Limb (tissue), 2 donors: ENCODE results near the gene DHX15.

Experiments
- DNase-seq, 2 donors: peaks; one replicate each; pipeline ENCODE4 v3.0.0-alpha.2; 2016; ENCODE audit errors: extremely low spot score in 2 of 2

Gene DHX15

DNA sequence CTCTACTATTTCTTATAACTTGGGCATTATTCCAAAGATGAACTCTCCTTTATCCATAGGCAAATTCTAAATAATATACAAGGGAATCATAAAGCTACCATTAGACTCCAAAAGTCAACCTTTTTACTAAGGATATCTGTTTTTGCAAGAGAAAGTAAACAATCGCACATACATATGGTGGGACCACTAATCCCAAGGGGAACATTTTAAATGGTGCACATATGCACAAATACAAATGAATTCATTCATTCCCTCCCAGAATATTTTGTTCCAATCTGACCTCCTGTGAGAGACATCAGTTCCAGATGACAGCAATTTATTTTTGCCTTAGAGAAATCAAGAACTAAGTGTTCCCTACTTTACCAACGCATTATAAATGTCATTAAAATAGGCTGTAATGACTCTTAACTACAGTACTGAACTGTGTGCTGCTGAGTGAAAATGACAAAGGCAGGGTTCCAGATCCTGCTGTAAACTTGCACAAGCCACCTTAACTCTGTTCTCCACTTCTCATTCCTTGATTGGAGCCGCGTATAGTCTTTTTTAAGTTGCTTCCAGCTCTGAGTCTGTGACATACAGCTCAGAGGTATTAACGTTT is 2.0 kb downstream of the DHX15 start:
- no peak for DNase-seq

DNA sequence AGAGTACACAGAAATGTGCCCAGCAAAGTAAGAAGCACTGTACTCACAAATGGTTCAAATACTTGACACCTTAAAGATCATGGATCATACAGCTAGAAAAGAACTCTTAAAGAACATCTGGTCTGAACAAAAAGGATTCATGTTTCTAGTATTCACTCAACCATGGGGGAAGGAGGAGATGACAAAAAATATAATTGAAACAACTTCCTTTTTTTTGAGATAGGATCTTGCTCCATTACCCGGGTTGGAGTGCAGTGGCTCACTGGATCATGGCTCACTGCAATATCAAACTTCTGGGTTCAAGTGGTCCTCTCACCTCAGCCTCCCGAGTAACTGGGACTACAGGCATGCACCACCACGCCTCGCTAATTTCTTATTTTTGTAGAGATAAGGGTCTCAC is 6.0 kb downstream of the DHX15 start:
- no peak for DNase-seq

DNA sequence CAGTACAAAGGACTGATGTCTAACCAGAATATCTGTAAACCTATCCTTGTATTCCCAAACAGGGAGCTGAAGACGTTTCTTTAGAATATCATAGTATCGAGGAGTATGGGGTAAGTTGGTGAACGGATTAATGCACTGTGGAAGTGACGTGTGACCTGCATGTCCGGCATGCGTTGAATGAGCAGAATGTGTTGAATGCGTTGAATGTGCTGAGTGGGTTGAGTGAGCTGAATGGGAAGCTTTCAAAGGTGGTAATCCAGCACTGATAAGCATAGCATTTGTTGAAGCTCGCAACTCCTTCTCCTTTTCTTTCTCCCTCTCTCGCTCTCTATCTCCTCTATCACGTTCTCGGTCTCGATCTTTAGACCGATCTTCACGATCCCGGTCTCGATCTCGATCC is 8.1 kb downstream of the DHX15 start:
- DNase-seq = no peak

DNA sequence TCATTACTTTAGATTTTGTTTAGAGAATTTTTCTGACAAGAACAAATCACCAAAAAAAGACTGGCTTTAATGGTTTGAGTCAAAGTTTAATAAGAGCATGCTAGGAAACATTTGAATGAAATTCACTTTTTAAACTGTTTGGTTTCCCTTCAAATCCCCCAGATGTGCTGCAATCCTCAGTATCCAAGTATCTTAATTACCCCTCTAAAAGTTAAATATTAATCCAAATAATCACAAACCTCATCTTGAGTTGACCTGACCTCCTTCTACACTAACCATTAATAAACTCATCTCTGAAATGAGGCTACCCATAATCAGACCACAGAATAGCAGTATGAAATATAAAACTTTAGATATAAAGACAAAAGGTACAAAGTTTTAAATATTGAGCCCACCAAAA is 10.1 kb downstream of the DHX15 start:
- DNase-seq = no peak

DNA sequence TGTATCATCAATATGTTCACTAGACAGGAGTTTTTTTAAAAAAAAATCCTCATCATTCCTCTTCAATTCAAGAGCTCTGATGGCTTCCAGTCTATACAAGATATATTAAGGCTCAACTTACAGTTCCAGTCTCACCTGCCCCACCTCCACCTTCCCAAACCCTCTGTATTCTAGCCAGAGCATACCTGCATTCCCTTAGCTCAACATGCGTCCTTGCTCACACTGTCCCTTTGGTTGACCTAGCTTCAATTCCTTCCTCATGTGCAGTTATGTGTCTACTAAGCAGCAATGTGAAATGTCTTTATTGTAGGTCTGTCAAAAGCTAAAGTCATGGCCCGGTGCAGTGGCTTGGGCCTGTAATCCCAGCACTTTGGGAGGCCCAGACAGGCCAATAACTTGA is 10.8 kb downstream of the DHX15 start:
- DNase-seq = no peak

DNA sequence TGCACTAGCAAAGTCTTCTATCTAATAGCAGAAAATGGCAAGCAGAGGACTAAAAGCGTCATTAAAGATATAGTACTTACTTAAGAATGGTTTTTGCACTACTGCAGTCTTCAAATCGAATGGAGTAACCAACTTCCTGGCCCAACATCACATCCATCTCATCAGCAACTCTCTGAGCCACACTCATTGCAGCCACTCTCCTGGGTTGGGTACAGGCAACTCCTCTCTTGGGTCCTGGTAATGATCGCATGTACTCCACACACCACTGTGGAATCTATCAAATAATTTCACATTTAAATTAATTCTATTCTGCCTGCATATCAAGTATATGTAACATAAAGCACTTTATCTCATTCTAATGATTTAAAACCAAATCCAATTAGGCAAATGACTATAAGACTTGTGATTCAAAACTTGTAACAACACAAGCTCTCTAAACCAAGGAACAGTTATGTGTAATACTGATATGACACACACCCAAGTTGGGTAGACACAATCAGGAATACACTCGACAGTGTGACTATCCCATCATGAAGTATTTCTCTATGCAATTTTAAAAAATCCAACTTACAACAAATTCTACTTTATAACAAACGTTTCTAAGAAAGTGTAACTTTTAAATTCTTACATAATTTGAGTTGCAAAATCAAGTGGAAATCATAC is 13.6 kb downstream of the DHX15 start:
- no peak for DNase-seq

DNA sequence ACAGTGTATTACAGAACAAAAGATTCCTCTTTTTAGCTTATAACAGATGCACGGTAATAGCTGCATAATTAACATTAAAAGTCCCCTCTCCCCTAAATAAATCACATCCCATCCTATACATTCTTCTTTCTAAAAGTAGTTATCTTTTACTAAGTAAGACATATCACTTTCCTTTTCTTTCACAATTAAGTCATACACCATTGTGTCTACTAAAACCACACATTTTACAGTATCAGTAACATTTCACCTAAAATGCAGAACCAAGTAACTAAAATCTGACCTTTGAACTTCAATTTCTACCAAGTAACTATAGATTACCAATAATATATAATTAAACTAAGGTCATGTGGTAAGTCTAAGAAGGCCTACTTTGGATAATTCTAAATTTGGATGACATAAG is 14.2 kb downstream of the DHX15 start:
- no peak for DNase-seq

DNA sequence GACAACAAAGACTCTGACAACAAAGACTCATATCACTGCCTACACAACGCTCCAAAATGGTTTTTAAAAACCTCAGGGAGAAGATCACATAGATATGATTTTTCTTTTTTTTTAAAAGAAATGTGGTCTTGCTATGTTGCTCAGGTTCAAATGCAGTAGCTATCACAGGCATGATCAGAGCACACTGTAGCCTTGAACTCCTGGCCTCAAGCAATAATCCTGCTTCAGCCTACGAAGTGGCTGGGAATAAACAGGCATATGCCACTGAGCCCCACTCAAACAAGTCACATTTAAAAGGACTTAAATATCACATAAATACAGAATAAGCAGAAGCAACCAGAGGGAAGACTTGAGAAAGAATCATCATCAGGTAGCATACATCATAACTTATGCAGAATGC is 14.7 kb downstream of the DHX15 start:
- DNase-seq = no peak

DNA sequence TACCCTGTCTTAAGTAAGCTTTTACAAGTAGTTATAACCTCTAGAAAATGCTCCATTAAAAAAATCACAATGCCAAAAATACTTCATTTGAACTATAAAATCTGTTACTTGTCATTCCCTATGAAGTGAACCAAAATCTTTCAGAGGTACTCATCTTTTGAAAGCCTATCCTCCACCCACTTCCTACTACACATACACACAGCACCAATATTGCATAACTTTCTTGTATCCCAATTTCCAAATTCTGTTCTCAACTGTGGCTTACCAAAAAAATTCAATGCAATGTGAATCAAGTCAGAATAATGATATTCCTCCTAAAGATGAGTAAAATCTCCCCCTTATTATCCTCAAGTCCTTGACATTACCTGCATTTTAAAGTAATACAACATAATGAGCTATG is 15.9 kb downstream of the DHX15 start:
- no peak for DNase-seq

DNA sequence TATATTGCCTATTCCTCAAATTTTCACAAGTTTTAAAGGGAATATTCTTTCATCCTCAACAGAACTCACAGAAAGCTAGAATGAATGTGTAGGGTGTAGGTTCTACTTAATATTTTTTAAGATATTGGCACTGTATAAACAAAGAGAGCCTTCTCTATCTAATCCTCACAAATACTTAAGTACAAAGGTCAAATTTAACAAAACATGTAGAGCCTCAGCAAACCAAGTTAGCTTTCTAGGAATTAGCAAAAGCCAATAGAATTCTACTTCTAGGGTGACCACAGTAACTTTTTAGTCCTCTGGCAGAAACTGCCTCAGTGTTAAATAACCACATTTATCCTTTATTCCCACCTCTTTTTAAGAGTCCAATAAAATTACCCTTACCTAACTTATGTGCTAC is 19.3 kb downstream of the DHX15 start:
- no peak for DNase-seq

DNA sequence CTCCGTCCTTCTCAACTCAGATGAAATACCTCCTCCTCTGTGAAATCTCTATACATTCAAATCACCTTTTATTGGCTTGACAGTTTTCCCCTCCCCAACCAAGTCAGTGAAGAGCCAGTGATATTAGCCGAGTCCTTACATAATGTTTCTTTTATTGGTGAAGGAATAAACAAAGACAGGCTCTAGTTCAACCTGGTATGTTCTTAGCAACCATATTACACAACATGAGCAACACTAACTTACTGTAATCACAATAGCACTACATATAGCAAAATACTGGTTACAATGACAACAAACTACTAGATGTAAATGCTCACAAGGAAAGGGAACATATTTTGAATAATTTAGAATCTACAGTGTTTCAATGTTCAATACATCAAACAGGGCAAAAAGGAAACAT is 19.9 kb downstream of the DHX15 start:
- no peak for DNase-seq

DNA sequence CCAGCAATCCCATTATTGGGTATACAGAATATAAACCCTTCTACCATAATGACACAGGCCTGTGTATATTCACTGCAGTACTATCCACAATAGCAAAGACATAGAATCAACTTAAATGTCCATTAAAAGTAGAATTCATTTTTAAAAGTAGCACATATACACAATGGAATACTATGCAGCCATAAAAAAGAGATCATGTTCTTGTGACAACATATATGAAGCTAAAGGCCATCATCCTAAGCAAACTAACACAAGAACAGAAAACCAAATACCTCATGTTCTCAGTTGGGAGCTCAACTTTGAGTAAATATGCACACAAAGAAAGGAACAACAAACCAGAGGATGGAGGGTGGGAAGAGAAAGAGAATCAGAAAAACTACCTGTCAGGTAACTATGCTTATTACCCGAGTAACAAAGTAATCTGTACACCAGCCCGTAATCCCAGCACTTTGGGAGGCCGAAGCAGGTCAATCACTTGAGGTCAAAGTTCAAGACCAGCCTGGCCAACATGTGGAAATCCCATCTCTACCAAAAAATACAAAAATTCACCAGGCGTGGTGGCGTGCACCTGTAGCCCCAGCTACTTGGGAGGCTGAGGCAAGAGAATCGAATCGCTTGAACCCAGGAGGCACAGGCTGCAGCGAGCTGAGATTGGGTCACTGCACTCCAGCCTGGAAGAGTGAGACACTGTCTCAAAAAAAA is 22.8 kb downstream of the DHX15 start:
- no peak for DNase-seq

DNA sequence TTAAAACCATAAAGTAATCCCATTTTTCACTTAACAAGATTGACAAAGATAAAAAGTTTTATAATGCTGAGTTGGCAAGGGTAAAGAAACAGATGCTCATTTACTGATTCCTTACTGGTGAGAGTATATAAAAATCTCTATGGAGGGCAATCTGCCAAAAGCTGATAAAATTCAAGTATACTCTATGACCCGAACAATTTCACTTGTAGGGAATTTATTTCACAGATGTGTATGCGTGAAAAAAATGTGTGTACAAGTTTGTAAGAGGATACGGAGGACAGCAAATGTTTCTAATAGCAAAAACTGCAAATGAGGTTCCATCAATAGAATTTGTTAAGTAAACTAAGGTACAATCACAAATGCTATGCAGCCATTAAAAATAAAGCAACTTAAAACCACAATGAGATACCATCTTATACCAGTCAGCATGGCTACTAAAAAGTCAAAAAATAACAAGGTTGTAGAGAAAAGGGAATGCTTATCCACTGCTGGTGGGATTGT is 23.4 kb downstream of the DHX15 start:
- DNase-seq = peak in 1 of 2 donors; percentile 55

DNA sequence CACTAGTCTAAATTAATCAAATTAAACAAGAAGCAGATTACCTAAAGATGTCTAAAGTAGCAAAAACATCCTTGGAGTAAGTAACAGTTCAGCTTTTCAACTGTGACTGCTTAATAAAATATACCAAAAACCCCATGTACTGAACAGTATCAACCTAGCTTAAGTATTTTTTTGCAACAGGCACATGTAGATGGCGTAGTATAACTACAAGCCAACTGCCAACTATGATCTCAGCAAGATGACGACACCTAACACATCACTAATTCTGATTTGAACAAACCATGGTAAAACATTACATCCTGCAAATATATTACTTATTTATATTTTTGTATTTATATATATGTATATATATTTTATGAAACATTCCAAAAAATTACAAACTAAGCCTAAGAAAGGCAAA is 24.5 kb downstream of the DHX15 start:
- DNase-seq = no peak

DNA sequence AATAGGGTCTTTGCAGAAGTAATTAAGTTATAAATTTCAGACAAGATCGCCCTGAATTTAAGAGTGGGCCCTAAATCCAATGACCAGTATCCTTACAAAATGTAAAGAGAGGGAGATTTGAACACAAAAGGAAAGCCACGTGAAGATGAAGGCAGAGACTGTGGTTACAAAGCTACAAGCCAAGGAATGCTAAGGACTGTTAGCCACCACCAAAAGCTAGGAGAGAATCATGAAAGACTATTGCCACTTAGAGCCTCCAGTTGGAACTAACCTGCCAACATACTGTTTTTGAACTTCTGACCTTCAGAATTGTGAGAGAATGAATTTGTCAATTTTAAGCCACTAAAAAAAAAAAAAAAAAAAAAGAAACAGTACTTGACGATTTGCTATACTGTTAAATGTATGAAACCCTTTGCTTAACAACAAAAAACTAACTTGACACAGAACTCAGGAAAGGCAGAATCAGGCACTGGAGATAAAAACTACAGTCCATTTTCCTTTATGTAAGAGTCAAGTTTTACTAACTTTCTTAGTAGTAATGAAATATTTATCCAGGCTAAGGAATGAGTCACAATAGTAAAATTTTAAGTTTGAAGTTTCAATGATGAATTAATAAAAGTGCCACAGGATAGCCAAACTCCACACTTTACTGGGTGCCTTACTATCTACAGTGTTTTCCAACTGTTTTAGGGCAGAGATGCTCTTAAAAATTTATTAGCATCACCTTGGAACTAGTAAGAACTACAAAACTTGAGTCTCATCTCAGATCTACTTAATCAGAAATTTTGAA is 25.1 kb downstream of the DHX15 start:
- DNase-seq = no peak

DNA sequence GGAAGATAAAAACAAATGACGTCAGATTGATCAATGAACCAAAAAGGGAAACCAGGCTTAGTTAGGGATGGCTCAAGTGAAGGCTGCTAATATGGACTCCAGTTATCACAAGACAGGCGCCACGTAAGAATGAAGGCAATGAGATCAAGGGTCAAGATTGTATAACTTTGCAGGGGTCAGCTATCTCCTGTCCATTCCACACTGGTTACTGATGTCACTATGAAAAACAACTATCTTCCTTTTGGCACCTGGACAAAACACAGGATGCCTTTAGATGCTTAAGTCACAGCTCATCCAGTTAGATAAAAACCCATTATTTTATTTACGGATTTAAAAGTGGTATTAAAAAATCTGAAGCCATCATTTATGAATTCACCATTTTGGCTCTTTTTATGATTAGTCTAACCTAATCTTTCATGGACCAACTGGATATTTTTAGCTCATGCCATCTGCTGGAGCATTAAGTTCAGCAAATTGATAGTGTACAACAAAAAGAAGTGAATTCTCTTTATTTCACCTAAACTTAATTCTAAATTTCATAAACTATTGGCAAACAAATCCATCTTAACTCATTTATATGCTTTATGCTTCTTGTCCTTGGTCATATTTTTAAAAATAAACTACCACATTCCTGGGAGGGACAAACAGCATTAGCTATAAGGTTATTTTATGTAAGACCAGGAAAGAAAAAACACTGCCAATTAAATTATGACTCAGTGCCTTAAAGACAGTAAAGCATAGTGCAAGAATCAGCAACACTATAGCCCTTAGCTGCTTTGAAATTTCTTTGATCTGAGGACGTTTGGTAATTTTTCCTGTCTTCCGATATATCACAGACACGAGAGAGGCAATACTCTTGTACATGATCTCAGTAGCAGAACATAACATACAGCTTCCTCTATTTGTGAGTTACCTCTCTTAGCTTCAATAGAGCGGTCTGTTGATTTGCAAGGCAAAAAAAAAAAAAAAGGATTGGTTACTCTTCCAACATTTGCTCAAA is 27.0 kb downstream of the DHX15 start:
- no peak for DNase-seq

DNA sequence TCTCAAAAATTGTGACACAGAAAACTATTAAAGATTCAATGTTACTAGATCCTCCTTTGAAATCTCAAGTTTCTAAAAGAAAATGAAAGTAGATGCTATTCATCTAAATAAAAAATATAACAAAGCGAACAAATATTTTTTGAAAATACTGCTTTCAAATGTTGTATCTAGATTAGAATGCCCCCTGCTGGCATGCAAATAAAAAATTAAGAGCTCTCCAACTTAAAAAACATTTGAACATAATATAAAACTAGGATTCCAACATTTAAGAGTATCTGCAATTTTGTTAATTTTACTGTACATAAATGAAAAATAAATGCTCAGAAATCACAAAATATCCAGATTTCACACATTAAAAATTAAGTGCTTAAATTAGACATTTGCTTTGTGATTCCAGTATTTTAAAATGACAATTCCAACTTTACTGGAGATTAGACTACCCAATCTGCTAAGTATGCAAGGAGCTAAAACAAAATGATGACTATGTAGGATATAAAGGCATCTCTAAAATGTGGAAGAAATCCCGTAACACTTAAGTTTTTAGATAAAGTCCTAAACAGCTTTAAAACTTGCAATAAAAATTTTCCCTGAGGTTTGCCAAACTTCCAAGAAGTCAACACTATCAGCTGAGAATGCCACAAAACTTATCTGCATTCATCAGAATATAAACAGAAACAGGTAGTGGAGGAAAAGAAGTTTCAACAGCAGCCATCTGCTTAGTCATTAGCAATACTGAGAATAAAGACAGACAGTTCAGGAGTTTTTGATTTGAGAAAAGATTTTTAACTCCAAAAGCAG is 32.7 kb downstream of the DHX15 start:
- peak in 1 of 2 donors; percentile 26 for DNase-seq

DNA sequence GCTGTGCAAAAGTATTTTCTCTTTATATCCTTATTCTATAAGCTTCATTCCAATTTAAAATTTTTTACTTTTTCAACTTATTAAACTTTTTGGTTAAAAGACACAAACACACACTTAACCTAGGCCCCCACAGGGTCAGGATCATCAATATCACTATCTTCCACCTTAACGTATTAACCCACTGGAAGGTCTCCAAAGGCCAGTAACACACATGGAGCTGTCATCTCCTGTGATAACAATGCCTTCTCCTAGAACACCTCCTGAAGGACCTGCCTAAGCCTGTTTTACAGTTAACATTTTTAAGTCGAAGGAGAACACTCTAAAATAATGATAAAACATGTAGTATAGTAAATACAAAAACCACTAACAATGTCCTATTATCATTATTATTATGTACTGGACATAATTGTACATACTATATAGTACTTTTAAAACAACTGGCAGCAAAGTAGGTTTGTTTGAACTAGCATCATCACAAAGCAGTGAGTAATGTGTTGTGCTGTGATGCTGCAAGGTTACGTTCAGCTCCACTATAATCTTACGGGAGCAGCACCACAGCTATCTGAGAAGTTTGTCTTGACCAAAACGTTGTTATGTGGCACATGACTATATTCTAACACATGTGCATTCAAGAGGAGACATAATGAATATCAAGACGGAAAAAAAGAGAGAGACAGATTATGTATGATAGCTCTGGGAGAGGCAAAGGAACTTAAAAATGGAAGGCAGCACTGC is 33.7 kb downstream of the DHX15 start:
- no peak for DNase-seq

DNA sequence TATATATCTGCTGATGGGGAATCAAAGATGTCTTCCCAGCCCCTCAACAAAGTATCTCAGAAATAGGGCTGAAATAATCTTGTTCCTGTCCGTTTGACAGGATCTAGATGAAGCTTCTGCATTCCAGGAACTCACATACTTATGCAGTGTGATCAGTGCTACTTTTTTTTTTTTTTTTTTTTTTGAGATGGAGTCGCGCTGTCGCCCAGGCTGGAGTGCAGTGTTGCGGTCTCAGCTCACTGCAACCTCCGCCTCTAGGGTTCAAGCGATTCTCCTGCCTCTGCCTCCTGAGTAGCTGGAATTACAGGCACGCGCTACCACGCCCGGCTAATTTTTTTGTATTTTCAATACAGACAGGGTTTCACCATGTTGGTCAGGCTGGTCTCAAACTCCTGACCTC is 36.4 kb downstream of the DHX15 start:
- no peak for DNase-seq
